Spinal cord (tissue), 10 donors: ENCODE results near the gene ZNF235. TPM values are rescaled to one million over a fixed set of nuclear protein-coding genes. Genes with fewer than 3 reads are reported as not detected.
"Not testable (repeated sequence)": the region's sequence is repeated elsewhere in the genome, so short reads cannot be mapped to it uniquely, and the experiment has no call there.

Source experiments
- DNase-seq, 6 donors: peaks; one replicate each; pipeline versions ENCODE4 v3.0.0 to v3.0.0-alpha.2; 2013 to 2015; ENCODE audit warnings: low spot score in 6 of 6, low read depth in 4 of 6
- H3K27ac ChIP-seq: one replicate; pipeline ENCODE4 v1.5.1; 2013; ENCODE audit warnings: low read depth, low read length, control low read depth
- H3K27me3 ChIP-seq: one replicate; pipeline ENCODE4 v1.6.1; 2013; ENCODE audit warnings: low read length; ENCODE audit not compliant: control insufficient read depth, insufficient read depth
- H3K36me3 ChIP-seq: one replicate; pipeline ENCODE4 v1.6.1; 2013; ENCODE audit warnings: low read length; ENCODE audit not compliant: control insufficient read depth, insufficient read depth
- H3K4me1 ChIP-seq: one replicate; pipeline ENCODE4 v1.6.1; 2013; ENCODE audit warnings: low read length; ENCODE audit not compliant: control insufficient read depth, insufficient read depth
- H3K4me3 ChIP-seq: one replicate; pipeline ENCODE4 v1.5.1; 2013; ENCODE audit warnings: low read depth, low read length, control low read depth
- H3K9me3 ChIP-seq: one replicate; pipeline ENCODE4 v1.6.1; 2013; ENCODE audit warnings: low read length; ENCODE audit not compliant: control insufficient read depth, insufficient read depth
- whole genome bisulfite sequencing: methylation state at CpG from one replicate; pipeline ENCODE4 v1.1.5; 2013; ENCODE audit warnings: missing lambda C conversion rate; ENCODE audit not compliant: insufficient coverage; 5-methylcytosine and 5-hydroxymethylcytosine counted together
- polyA plus RNA-seq, 2 donors: library from polyadenylated mRNA; unstranded; fragments of 120-200 nt; gene quantifications; one replicate each; pipeline ENCODE4 v1.2.1, GENCODE V29; 2013; ENCODE audit not compliant: insufficient read length in 2 of 2
- total RNA-seq, 2 donors: library from RNA; depleted of rRNA in 1 of 2; stranded (reverse); fragments of 120-200 nt in 1 of 2; fragments of >200 nt in 1 of 2; gene quantifications; one replicate each; pipeline versions ENCODE4 v1.2.3 to v1.2.4, GENCODE V29; 2013 to 2014
- donor health status: healthy.

The ZNF235 gene
- total and polyA plus RNA-seq, 4 donors, result 7.5 to 16.0 (median 12.1) TPM

DNA sequence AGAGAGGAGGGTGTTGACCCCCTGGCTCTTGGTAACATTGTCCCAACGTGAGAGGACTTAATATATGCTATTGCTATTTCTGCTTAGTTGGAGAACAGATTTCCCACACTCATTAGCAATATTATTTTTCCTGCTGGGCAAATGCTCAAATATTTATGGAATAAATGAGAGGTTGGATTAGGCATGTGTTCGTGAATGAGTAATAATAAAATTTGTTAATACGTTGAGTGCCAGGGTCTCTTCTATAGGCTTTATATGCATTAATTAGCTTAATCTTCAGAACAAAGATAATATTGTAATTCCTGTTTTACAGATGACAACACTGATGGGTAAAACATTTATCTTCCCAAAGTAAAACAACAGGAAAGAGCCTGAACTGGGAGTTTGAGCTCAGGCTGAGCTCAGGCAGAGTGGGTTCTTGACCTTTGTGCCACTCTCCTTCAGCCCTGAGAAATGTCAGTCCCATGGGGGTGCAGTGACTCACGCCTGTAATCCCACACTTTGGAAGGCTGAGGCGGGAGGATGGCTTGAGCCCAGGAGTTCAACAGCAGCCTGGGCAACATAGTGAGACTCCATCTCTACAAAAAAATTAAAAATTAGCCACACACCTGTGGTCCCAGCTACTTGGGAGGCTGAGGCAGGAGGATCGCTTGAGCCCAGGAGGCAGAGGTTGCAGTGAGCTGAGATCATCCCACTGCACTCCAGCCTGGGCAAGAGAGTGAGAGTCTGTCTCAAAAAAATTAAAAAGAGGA is 44.0 kb downstream of the ZNF235 start:
- H3K36me3 ChIP-seq, result no peaks in the 10 kb centered on the region
- peak overlapping the region; percentile 52 for H3K4me3 ChIP-seq
- no peaks in the 10 kb centered on the region for H3K9me3 ChIP-seq
- no peaks in the 10 kb centered on the region for H3K27me3 ChIP-seq
- H3K27ac ChIP-seq, result no peak overlapping the region
- H3K4me1 ChIP-seq, result no peaks in the 10 kb centered on the region
- DNase-seq, result peak in 1 of 6 donors; percentile 3
- 94% methylated on average over 3 of the region's 6 CpGs for WGBS

- WGBS, result 0% methylated on average over 4 of the region's 7 CpGs
- Histone ChIP-seq H3K27ac (no peak overlapping the region), H3K4me3 (peak overlapping the region; percentile 52), H3K9me3 (peaks cover 1% of the 10 kb centered on the region), H3K36me3 (no peaks in the 10 kb centered on the region), H3K27me3 (no peaks in the 10 kb centered on the region), H3K4me1 (no peaks in the 10 kb centered on the region)
- peak in 1 of 6 donors; percentile 1 for DNase-seq
These were observed 44.5 kb downstream of the ZNF235 start for GRCh38 chr19:44260343-44260681.

DNA sequence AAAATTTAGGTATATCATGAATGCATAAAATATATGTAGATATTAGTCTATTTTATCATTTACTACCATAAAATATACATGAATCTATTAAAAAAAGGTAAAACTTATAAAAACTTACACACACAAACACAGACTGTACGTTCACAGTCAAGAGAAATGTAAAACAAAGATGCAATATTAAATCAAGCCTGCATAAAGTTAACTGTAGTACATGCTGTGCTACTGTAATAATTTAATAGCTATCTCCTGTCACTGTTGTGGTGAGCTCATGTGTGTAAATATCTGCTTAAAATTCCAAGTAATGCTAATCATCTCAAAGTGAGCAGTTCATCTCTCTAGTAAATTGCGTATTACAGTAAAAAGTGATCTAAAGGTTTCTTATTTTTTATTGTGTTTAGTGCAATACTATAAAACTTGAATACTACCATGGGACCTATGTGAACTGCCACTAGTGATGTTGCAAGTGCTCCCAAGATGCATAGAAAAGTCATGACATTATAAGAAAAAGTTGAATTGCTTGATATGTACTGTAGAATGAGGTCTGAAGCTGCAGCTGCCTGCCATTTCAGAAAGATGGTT is 45.9 kb downstream of the ZNF235 start:
- Histone ChIP-seq H3K36me3 (no peaks in the 10 kb centered on the region), H3K4me3 (no peak overlapping the region), H3K27ac (no peak overlapping the region), H3K27me3 (no peaks in the 10 kb centered on the region), H3K4me1 (no peaks in the 10 kb centered on the region), H3K9me3 (peaks cover 3% of the 10 kb centered on the region)
- DNase-seq, result peak in 1 of 6 donors; percentile 8
- WGBS, result no CpG with 5 or more reads among the region's 2 CpGs

GRCh38 chr19:44258136-44258535 is 46.7 kb downstream of the ZNF235 start:
- Histone ChIP-seq H3K4me3 (no peak overlapping the region), H3K9me3 (peaks cover 5% of the 10 kb centered on the region), H3K27ac (no peak overlapping the region), H3K4me1 (no peaks in the 10 kb centered on the region), H3K27me3 (no peaks in the 10 kb centered on the region), H3K36me3 (no peaks in the 10 kb centered on the region)
- no peak for DNase-seq
- WGBS, result no CpG with 5 or more reads among the region's 1 CpG

DNA sequence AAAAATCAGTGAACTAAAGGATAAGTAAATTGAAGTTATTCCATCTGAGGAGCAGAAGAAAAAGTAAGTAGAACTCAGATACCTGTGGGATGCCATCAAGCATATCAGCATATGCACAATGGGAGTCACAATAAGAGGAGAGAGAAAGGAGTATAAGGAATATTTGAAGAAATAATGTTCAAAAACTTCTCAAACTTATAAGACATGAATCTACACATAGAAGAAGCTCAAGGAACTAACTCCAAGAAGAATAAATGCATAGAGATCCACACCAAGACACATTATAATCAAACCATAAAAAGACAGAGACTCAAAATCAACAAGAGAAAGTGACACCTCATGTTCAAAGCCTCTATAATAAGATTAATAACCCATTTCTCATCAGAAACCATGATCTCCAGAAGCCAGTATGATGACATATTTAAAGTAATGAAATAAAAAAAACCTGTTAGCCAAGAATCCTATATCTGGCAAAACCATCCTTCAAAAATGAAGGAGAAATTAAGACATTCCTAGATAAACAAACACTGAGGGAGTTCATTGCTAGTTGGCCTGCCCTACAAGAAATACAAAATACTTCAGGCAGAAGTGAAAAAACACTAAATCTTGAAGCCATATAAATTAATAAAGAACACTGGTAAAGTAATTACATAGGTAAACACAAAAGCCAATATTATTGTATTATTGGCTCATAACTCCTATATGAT is 49.0 kb downstream of the ZNF235 start:
- no peak for DNase-seq
- no peaks in the 10 kb centered on the region for H3K36me3 ChIP-seq
- no peak overlapping the region for H3K4me3 ChIP-seq
- H3K27me3 ChIP-seq, result no peaks in the 10 kb centered on the region
- H3K9me3 ChIP-seq, result peaks cover 5% of the 10 kb centered on the region
- H3K4me1 ChIP-seq, result no peaks in the 10 kb centered on the region
- H3K27ac ChIP-seq, result no peak overlapping the region

DNA sequence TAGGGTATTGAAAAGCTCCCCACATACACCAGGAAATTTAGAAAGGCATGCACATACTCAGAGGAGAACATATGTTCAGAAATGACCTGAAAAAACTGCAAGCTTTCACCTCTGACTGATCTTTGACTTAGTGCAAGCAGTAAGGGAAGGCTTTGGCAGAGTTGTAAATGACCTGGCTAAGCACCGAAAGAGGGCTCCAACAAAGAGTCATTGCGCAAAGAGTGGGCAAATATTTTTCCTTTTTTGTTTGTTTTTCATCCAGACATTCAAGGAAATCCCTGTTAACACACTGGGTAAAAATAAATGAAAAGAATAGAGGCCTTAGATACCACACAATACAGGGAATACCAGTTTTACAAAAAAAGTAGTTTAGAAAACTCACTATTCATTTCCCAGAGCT is 50.3 kb downstream of the ZNF235 start:
- peaks cover 5% of the 10 kb centered on the region for H3K9me3 ChIP-seq
- H3K36me3 ChIP-seq, result no peaks in the 10 kb centered on the region
- no peaks in the 10 kb centered on the region for H3K4me1 ChIP-seq
- WGBS, result no CpG with 5 or more reads among the region's 2 CpGs
- H3K27ac ChIP-seq, result no peak overlapping the region
- DNase-seq, result no peak
- H3K4me3 ChIP-seq, result no peak overlapping the region
- no peaks in the 10 kb centered on the region for H3K27me3 ChIP-seq

DNA sequence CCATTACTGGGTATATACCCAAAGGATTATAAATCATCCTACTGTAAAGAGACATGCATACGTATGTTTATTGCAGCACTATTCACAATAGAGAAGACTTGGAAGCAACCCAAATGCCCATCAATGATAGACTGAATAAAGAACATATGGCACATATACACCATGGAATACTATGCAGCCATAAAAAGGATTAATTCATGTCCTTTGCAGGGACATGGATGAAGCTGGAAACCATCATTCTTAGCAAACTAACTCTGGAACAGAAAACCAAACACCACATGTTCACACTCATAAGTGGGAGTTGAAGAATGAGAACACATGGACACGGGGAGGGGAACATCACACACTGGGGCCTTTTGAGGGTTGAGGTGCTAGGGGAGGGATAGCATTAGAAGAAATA is 51.4 kb downstream of the ZNF235 start:
- WGBS, result no CpG with 5 or more reads among the region's 2 CpGs
- not testable (repeated sequence) for H3K4me3 ChIP-seq

DNA sequence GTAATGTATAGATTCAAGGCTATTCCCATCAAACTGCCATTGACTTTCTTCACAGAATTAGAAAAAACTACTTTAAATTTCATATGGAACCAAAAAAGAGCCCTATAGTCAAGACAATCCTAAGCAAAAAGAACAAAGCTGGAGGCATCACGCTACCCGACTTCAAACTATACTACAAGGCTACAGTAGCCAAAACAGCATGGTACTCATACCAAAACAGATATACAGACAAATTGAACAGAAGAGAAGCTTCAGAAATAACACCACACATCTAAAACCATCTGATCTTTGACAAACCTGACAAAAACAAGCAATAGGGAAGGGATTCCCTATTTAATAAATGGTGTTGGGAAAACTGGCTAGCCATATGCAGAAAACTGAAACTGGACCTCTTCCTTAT is 52.5 kb downstream of the ZNF235 start:
- DNase-seq, H3K27ac ChIP-seq, H3K27me3 ChIP-seq, H3K4me3 ChIP-seq, H3K36me3 ChIP-seq, H3K4me1 ChIP-seq: not testable (repeated sequence)
- WGBS, result 100% methylated on average over 1 of the region's 2 CpGs
- peaks cover 13% of the 10 kb centered on the region for H3K9me3 ChIP-seq

More for the DNA sequence above, 51.4 kb downstream of the ZNF235 start:
- H3K27ac ChIP-seq, H3K27me3 ChIP-seq, DNase-seq, H3K4me1 ChIP-seq, H3K36me3 ChIP-seq: not testable (repeated sequence)
- H3K9me3 ChIP-seq, result peaks cover 11% of the 10 kb centered on the region

- H3K4me3 ChIP-seq, result no peak overlapping the region
- H3K9me3 ChIP-seq, result no peaks in the 10 kb centered on the region
- H3K36me3 ChIP-seq, result peaks cover 32% of the 10 kb centered on the region
- no peak overlapping the region for H3K27ac ChIP-seq
- no peaks in the 10 kb centered on the region for H3K4me1 ChIP-seq
- no peaks in the 10 kb centered on the region for H3K27me3 ChIP-seq
- WGBS, result 92% methylated on average over 4 of the region's 8 CpGs
- no peak for DNase-seq
These were observed 68.4 kb downstream of the ZNF235 start for GRCh38 chr19:44236384-44236783.
